ENCODE results near the gene RNF223.

GRCh38 chr1:1058088-1058905 lies 15.8 kb downstream of the RNF223 start:
- TF ChIP-seq CTCF (IDR thresholded peaks at IDR 0.05) (no peak), POLR2A (IDR thresholded peaks at IDR 0.05) (no peak), EP300 (IDR thresholded peaks at IDR 0.05) (no peak)
